ENCODE results near the gene HIGD1A. TPM values are rescaled to one million over a fixed set of nuclear protein-coding genes. Genes with fewer than 3 reads are reported as not detected.

Gene HIGD1A
- total RNA-seq, 4 donors from 2014 or later, result 52.3 to 239 (median 212) TPM

GRCh38 chr3:42804831-42805132 lies 492 bp upstream of the HIGD1A start:
- Histone ChIP-seq H3K27ac (peak overlapping the region; percentile 97 to 100 (median 98)), H3K9me3 (no peaks in the 10 kb centered on the region), H3K27me3 (no peaks in the 10 kb centered on the region), H3K4me3 (peak overlapping the region; percentile 79 to 96 (median 85)), H3K36me3 (no peaks in the 10 kb centered on the region), H3K4me1 (peaks cover 0 to 46% (median 26%) of the 10 kb centered on the region in 3 donors)
- WGBS, 2 donors, result 1 to 2% methylated on average over 7 to 13 of the region's 13 CpGs
- TF ChIP-seq, protein P1, sequence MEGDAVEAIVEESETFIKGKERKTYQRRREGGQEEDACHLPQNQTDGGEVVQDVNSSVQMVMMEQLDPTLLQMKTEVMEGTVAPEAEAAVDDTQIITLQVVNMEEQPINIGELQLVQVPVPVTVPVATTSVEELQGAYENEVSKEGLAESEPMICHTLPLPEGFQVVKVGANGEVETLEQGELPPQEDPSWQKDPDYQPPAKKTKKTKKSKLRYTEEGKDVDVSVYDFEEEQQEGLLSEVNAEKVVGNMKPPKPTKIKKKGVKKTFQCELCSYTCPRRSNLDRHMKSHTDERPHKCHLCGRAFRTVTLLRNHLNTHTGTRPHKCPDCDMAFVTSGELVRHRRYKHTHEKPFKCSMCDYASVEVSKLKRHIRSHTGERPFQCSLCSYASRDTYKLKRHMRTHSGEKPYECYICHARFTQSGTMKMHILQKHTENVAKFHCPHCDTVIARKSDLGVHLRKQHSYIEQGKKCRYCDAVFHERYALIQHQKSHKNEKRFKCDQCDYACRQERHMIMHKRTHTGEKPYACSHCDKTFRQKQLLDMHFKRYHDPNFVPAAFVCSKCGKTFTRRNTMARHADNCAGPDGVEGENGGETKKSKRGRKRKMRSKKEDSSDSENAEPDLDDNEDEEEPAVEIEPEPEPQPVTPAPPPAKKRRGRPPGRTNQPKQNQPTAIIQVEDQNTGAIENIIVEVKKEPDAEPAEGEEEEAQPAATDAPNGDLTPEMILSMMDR (IDR thresholded peaks at IDR 0.05), result no peak
- TF ChIP-seq POLR2A (IDR thresholded peaks at IDR 0.05), result no peak
- DNase-seq, result no peak
- intact Hi-C loops (cut with DNase I), result no loop called here

GRCh38 chr3:42803414-42804105 lies 730 bp downstream of the HIGD1A start:
- H3K36me3 ChIP-seq, result no peaks in the 10 kb centered on the region
- H3K27me3 ChIP-seq, result no peaks in the 10 kb centered on the region
- TF ChIP-seq POLR2A (IDR thresholded peaks at IDR 0.05), result no peak
- TF ChIP-seq, protein P1 (IDR thresholded peaks at IDR 0.05), result no peak
- no peaks in the 10 kb centered on the region for H3K9me3 ChIP-seq
- peak overlapping the region; percentile 97 to 100 (median 98) for H3K27ac ChIP-seq
- peaks cover 0 to 52% (median 31%) of the 10 kb centered on the region in 3 donors for H3K4me1 ChIP-seq
- intact Hi-C loops (cut with DNase I), result no loop called here
- 1% methylated on average over 23 to 32 of the region's 33 CpGs for WGBS, 2 donors
- peak overlapping the region; percentile 79 to 96 (median 85) for H3K4me3 ChIP-seq
- no peak for DNase-seq

DNA sequence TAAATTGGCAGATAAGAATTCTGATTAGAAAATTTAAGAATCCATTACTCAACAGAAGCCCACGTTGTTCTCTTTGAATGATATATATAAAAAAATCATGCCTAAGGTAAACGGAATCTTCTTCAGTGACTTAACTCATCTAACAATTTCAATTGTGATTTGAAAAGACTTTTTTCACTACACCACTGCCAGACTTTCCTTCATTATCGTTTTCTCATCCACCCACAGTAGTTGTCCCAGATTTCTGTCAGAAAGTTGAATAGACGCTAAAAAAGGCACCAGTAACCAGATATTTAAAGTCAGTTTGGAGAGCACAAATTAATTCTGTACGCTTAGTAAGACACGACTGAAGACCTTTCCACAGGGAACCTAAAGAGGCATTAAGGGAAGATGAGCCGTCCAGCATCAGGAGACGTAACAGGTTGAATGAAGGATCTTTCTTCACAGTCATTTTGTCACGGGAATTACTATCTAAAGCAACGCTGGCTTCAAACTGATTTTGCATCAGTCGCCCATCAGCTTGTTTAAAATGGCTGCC lies 1.3 kb downstream of the HIGD1A start:
- no peaks in the 10 kb centered on the region for H3K9me3 ChIP-seq
- peak overlapping the region; percentile 79 to 96 (median 85) for H3K4me3 ChIP-seq
- H3K27me3 ChIP-seq, result no peaks in the 10 kb centered on the region
- TF ChIP-seq, protein P1 (IDR thresholded peaks at IDR 0.05), result no peak
- TF ChIP-seq POLR2A (IDR thresholded peaks at IDR 0.05), result no peak
- 28 to 32% methylated on average over 11 of the region's 11 CpGs for WGBS, 2 donors
- peak overlapping the region; percentile 97 to 100 (median 98) for H3K27ac ChIP-seq
- H3K36me3 ChIP-seq, result no peaks in the 10 kb centered on the region
- peaks cover 0 to 52% (median 31%) of the 10 kb centered on the region in 3 donors for H3K4me1 ChIP-seq
- no peak for DNase-seq
- intact Hi-C loops (cut with DNase I), result no loop called here

GRCh38 chr3:42801784-42802183 lies 2.5 kb downstream of the HIGD1A start:
- no peaks in the 10 kb centered on the region for H3K9me3 ChIP-seq
- no peaks in the 10 kb centered on the region for H3K36me3 ChIP-seq
- peak overlapping the region in 3 of 4 donors; percentile 61 to 100 (median 100) for H3K27ac ChIP-seq
- peak overlapping the region in 3 of 4 donors; percentile 85 to 96 (median 85) for H3K4me3 ChIP-seq
- H3K4me1 ChIP-seq, result peaks cover 0 to 52% (median 31%) of the 10 kb centered on the region in 3 donors
- WGBS, 2 donors, result 68 to 89% methylated on average over 4 of the region's 4 CpGs
- intact Hi-C loops (cut with DNase I), result no loop called here
- no peaks in the 10 kb centered on the region for H3K27me3 ChIP-seq
- TF ChIP-seq, protein P1 (IDR thresholded peaks at IDR 0.05), result no peak
- no peak for TF ChIP-seq POLR2A (IDR thresholded peaks at IDR 0.05)
- no peak for DNase-seq

DNA sequence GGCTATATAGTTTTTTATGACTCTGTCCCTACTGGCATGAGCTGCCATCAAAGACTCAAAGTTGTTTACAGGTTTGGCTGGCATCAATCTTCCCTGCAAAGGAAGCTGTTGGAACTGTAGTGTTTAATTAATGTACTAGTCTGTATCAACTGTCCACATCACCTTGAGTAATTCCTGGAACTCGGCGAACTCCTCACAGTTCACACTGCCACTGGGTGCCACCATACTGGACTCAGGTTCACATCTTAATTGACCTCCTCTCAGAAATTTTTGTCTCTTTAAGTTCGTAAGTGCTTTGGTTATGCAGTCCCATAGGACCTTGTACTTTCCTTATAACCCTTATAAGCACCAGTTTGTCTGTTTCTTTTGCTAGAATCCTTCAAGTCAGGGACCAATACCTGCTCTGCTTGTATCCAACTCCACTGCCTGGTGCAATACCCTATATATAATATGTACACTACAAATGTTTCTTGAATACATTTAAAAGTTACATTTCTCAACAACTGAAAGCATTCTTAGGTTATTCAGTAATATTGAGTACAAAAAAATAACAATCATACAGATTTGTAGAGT lies 3.2 kb downstream of the HIGD1A start:
- H3K27ac ChIP-seq, result peak overlapping the region in 3 of 4 donors; percentile 61 to 100 (median 100)
- no peak for TF ChIP-seq POLR2A (IDR thresholded peaks at IDR 0.05)
- TF ChIP-seq, protein P1 (IDR thresholded peaks at IDR 0.05), result no peak
- intact Hi-C loops (cut with DNase I), result no loop called here
- DNase-seq, result no peak
- H3K4me3 ChIP-seq, result peak overlapping the region in 2 of 4 donors; percentile 85
- no peaks in the 10 kb centered on the region for H3K27me3 ChIP-seq
- WGBS, 2 donors, result 85 to 88% methylated on average over 3 of the region's 3 CpGs
- H3K9me3 ChIP-seq, result no peaks in the 10 kb centered on the region
- peaks cover 0 to 52% (median 31%) of the 10 kb centered on the region in 3 donors for H3K4me1 ChIP-seq
- no peaks in the 10 kb centered on the region for H3K36me3 ChIP-seq

Data from esophagus squamous epithelium (tissue), 5 donors.